GM12801 (cell line): ENCODE data around the gene RNF133.

Experiments used
- TF ChIP-seq, protein P1 (sequence below): IDR thresholded peaks from one replicate; pipeline ENCODE4 v1.5.1; 2011; ENCODE audit warnings: control low read depth; ENCODE audit not compliant: insufficient read length; ENCODE audit errors: extremely low read depth

RNF133 gene

DNA sequence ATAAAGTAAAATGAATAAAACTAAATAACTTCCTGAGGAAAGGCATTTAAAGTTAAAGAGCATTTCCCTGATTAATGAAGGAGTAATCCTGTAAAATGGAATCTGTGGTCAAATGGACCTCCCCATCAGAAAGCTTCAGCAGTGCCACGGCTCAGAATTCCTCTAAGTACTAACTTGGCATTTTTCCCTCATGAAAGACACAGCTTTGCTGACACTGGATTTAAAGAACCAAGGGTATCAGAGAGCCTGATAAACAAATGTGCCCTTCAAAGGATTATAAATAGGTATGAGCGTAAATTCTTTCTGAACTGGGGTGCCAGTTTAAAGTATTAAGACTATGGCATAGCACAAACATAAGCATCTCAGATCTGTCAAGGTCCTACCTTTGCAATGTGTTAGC is 28.0 kb upstream of the RNF133 start:
- TF ChIP-seq, protein P1, sequence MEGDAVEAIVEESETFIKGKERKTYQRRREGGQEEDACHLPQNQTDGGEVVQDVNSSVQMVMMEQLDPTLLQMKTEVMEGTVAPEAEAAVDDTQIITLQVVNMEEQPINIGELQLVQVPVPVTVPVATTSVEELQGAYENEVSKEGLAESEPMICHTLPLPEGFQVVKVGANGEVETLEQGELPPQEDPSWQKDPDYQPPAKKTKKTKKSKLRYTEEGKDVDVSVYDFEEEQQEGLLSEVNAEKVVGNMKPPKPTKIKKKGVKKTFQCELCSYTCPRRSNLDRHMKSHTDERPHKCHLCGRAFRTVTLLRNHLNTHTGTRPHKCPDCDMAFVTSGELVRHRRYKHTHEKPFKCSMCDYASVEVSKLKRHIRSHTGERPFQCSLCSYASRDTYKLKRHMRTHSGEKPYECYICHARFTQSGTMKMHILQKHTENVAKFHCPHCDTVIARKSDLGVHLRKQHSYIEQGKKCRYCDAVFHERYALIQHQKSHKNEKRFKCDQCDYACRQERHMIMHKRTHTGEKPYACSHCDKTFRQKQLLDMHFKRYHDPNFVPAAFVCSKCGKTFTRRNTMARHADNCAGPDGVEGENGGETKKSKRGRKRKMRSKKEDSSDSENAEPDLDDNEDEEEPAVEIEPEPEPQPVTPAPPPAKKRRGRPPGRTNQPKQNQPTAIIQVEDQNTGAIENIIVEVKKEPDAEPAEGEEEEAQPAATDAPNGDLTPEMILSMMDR = no peak

DNA sequence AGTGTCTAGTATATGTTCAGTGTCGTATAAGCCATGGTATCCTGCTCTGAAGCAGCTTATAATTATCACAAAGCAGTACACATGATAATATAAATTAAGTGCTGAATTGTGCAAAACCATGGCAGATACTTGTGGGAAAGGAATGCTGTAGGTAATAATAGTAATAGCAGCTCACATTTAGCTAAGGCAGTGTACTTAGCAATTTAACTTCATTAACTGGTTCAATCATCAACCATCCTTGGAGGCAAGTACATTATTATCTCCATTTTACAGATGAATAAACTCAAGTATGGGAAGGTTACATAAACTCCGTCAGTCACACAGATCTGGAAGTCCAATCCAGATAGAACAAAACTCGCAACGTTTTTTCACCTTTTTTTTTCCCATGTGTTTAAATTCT is 25.4 kb upstream of the RNF133 start:
- TF ChIP-seq, protein P1 = no peak

GRCh38 chr7:122719010-122719578 is 20.2 kb upstream of the RNF133 start:
- TF ChIP-seq, protein P1 = no peak

DNA sequence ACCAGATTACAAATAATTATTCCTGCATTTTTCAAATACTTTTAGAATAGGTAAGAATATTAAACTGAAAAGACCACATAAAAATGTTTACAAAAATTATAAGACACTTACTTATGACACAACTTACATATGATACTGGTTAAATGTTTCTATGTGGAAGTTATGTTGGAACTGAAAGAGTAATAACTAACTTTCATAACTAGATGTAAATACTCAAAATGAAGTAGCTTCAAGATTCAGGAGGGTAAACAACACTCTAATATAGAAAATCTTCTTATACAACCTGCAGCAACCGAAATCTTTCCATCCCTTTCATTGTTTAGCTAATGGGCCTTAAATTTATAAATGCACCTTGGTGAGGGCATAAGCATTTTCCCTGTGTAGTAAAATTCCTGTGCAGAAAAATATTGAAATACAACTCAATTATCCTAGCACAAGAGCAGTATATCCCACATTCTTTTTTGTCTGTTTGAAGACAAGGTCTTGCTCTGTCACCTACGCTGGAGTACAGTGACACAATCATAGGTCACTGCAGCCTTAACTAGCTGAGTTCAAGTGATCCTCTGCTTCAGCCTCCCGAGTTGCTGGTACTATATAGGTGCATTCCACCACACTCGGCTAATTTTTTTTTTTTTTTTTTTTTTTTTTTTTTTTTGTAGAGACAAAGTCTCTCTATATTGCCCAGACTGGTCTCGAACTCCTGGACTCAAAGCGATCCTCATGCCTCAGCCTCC is 18.6 kb upstream of the RNF133 start:
- TF ChIP-seq, protein P1 = no peak

- TF ChIP-seq, protein P1 = no peak
These were observed 16.3 kb upstream of the RNF133 start for GRCh38 chr7:122715183-122715582.

GRCh38 chr7:122710916-122711315 is 12.0 kb upstream of the RNF133 start:
- TF ChIP-seq, protein P1 = no peak

DNA sequence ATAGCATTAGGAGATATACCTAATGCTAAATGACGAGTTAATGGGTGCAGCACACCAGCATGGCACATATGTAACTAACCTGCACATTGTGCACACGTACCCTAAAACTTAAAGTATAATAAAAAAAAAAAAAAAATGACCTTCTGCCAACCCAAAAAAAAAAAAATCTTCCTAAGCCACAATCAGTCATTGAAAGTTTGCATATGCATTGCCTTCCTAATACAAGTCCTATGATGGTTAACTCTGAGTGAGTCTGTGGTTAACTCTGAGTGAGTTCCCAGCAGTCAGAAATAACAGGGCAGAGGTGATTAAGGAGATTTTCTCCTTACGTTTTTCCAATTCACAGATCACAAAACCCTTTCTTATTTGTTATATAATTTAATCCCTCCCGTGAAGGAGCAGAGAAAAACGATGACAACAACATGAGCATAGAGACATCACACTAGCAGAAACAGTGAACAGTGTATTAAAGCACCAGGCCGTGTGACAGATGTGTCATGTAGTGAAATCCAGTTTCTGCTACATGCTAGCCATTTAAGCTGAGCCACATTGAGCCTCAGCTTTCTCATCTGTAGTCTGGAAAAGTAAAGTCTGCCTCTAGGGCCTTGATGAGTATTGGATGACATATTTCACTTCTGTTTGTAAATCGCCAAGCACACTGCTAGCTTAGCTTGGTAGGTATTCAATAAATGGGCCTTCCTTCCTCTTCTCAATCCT is 11.2 kb upstream of the RNF133 start:
- TF ChIP-seq, protein P1 = no peak
